SK-N-SH treated with all-trans-retinoic acid at 6 μM for 48 hours (cell line): Measurements from ENCODE around the gene ADPRS.

Experiments used
- ATAC-seq: fragments of 200-7000 bp; cut with Tn5 transposase; 3 replicates; pipeline ENCODE4 v1.9.1; 2020; ENCODE audit warnings: mild to moderate bottlenecking, moderate library complexity
- ARNTL ChIP-seq: fragments of 450-650 bp; formaldehyde crosslinking; IDR thresholded peaks from 2 replicates; pipeline ENCODE4 v1.5.0; 2020; ENCODE audit warnings: low read depth, mild to moderate bottlenecking, moderate library complexity, borderline replicate concordance
- BACH2 ChIP-seq: fragments of 250-450 bp; sonication (Bioruptor Pico); IDR thresholded peaks from 2 replicates; pipeline ENCODE4 v1.9.0; 2021; ENCODE audit warnings: mild to moderate bottlenecking, borderline replicate concordance
- CREB5 ChIP-seq: fragments of 250-450 bp; sonication (Bioruptor Pico); IDR thresholded peaks from 2 replicates; pipeline ENCODE4 v1.5.1; 2020; ENCODE audit warnings: low read depth, mild to moderate bottlenecking, moderate library complexity
- ESRRG ChIP-seq: fragments of 250-450 bp; sonication (Bioruptor Pico); IDR thresholded peaks from 2 replicates; pipeline ENCODE4 v1.6.1; 2021; ENCODE audit warnings: mild to moderate bottlenecking
- ISL1 ChIP-seq: fragments of 250-450 bp; sonication (Bioruptor Pico); IDR thresholded peaks from 2 replicates; pipeline ENCODE4 v2.1.2; 2022; ENCODE audit warnings: mild to moderate bottlenecking, moderate library complexity
- OSR1 ChIP-seq: fragments of 250-450 bp; sonication (Bioruptor Pico); IDR thresholded peaks from 2 replicates; pipeline ENCODE4 v1.8.0; 2022; ENCODE audit warnings: moderate library complexity, mild to moderate bottlenecking, inconsistent platforms
- PPARA ChIP-seq: fragments of 250-450 bp; sonication (Bioruptor Pico); IDR thresholded peaks from 2 replicates; pipeline ENCODE4 v1.5.0; 2020; ENCODE audit warnings: mild to moderate bottlenecking, borderline replicate concordance
- RARB ChIP-seq: fragments of 250-450 bp; sonication (Bioruptor Pico); IDR thresholded peaks from 2 replicates; pipeline ENCODE4 v1.8.0; 2021; ENCODE audit warnings: mild to moderate bottlenecking, moderate library complexity
- SNAI2 ChIP-seq: fragments of 250-450 bp; sonication (Bioruptor Pico); IDR thresholded peaks from 2 replicates; pipeline ENCODE4 v1.5.0; 2020; ENCODE audit warnings: mild to moderate bottlenecking, moderate library complexity
- TCF4 ChIP-seq: fragments of 250-450 bp; sonication (Bioruptor Pico); IDR thresholded peaks from 2 replicates; pipeline ENCODE4 v1.8.0; 2021; ENCODE audit warnings: mild to moderate bottlenecking, moderate library complexity, borderline replicate concordance
- TOX ChIP-seq: fragments of 250-450 bp; sonication (Bioruptor Pico); IDR thresholded peaks from 2 replicates; pipeline ENCODE4 v1.8.0; 2021; ENCODE audit warnings: mild to moderate bottlenecking, moderate library complexity, borderline replicate concordance
- ZC3H10 ChIP-seq: fragments of 250-450 bp; sonication (Bioruptor Pico); IDR thresholded peaks from 2 replicates; pipeline ENCODE4 v1.5.1; 2021; ENCODE audit warnings: mild to moderate bottlenecking, moderate library complexity
- ZFP3 ChIP-seq: fragments of 250-450 bp; sonication (Bioruptor Pico); IDR thresholded peaks from 2 replicates; pipeline ENCODE4 v1.5.0; 2020; ENCODE audit warnings: mild to moderate bottlenecking, moderate library complexity
- ZNF70 ChIP-seq: fragments of 450-650 bp; formaldehyde crosslinking; IDR thresholded peaks from 2 replicates; pipeline ENCODE4 v1.5.0; 2020; ENCODE audit warnings: mild to moderate bottlenecking, moderate library complexity
- ZNF8 ChIP-seq: fragments of 450-650 bp; formaldehyde crosslinking; IDR thresholded peaks from 2 replicates; pipeline ENCODE4 v1.5.0; 2020; ENCODE audit warnings: mild to moderate bottlenecking, moderate library complexity
- TF ChIP-seq, protein P1 (sequence below): fragments of 250-450 bp; sonication (Bioruptor Pico); IDR thresholded peaks from 2 replicates; pipeline ENCODE4 v1.8.0; 2021; ENCODE audit warnings: low read depth, mild to moderate bottlenecking, moderate library complexity, borderline replicate concordance
- TF ChIP-seq, protein P2 (sequence below): fragments of 250-450 bp; sonication (Bioruptor Pico); IDR thresholded peaks from 2 replicates; pipeline ENCODE4 v1.5.1; 2021; ENCODE audit warnings: mild to moderate bottlenecking, moderate library complexity
- TF ChIP-seq, protein P3 (sequence below): fragments of 250-450 bp; sonication (Bioruptor Pico); IDR thresholded peaks from 2 replicates; pipeline ENCODE4 v1.8.0; 2020; ENCODE audit warnings: mild to moderate bottlenecking, moderate library complexity, borderline replicate concordance
- TF ChIP-seq, protein P4 (sequence below): fragments of 250-450 bp; sonication (Bioruptor Pico); IDR thresholded peaks from 2 replicates; pipeline ENCODE4 v1.5.0; 2020; ENCODE audit warnings: mild to moderate bottlenecking, moderate library complexity

Gene ADPRS

GRCh38 chr1:36114371-36114770, 25.7 kb downstream of the ADPRS start:
- no peak for TF ChIP-seq CREB5 (CRISPR knock-in tag)
- no peak for TF ChIP-seq ZNF8 (CRISPR knock-in tag)
- TF ChIP-seq ISL1 (CRISPR knock-in tag) = no peak
- no peak for TF ChIP-seq ESRRG (CRISPR knock-in tag)
- no peak for TF ChIP-seq ARNTL (CRISPR knock-in tag)
- TF ChIP-seq, protein P1, sequence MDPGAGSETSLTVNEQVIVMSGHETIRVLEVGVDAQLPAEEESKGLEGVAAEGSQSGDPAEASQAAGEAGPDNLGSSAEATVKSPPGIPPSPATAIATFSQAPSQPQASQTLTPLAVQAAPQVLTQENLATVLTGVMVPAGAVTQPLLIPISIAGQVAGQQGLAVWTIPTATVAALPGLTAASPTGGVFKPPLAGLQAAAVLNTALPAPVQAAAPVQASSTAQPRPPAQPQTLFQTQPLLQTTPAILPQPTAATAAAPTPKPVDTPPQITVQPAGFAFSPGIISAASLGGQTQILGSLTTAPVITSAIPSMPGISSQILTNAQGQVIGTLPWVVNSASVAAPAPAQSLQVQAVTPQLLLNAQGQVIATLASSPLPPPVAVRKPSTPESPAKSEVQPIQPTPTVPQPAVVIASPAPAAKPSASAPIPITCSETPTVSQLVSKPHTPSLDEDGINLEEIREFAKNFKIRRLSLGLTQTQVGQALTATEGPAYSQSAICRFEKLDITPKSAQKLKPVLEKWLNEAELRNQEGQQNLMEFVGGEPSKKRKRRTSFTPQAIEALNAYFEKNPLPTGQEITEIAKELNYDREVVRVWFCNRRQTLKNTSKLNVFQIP (CRISPR knock-in tag) = no peak
- TF ChIP-seq, protein P2, sequence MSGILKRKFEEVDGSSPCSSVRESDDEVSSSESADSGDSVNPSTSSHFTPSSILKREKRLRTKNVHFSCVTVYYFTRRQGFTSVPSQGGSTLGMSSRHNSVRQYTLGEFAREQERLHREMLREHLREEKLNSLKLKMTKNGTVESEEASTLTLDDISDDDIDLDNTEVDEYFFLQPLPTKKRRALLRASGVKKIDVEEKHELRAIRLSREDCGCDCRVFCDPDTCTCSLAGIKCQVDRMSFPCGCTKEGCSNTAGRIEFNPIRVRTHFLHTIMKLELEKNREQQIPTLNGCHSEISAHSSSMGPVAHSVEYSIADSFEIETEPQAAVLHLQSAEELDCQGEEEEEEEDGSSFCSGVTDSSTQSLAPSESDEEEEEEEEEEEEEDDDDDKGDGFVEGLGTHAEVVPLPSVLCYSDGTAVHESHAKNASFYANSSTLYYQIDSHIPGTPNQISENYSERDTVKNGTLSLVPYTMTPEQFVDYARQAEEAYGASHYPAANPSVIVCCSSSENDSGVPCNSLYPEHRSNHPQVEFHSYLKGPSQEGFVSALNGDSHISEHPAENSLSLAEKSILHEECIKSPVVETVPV = no peak
- no peak for TF ChIP-seq ZC3H10
- TF ChIP-seq SNAI2 (CRISPR knock-in tag) = no peak
- no peak for TF ChIP-seq OSR1 (CRISPR knock-in tag)
- no peak for TF ChIP-seq ZFP3
- TF ChIP-seq, all 23 proteins: peak for 0
- no peak for ATAC-seq

- TF ChIP-seq BACH2 (CRISPR knock-in tag) (no peak), TOX (no peak), ZNF70 (CRISPR knock-in tag) (peak; percentile 98), ZNF8 (CRISPR knock-in tag) (no peak), ARNTL (CRISPR knock-in tag) (no peak), RARB (CRISPR knock-in tag) (no peak)
- TF ChIP-seq, protein P3, sequence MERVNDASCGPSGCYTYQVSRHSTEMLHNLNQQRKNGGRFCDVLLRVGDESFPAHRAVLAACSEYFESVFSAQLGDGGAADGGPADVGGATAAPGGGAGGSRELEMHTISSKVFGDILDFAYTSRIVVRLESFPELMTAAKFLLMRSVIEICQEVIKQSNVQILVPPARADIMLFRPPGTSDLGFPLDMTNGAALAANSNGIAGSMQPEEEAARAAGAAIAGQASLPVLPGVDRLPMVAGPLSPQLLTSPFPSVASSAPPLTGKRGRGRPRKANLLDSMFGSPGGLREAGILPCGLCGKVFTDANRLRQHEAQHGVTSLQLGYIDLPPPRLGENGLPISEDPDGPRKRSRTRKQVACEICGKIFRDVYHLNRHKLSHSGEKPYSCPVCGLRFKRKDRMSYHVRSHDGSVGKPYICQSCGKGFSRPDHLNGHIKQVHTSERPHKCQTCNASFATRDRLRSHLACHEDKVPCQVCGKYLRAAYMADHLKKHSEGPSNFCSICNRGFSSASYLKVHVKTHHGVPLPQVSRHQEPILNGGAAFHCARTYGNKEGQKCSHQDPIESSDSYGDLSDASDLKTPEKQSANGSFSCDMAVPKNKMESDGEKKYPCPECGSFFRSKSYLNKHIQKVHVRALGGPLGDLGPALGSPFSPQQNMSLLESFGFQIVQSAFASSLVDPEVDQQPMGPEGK = peak; percentile 79; the same call in 1 of the 2 replicates
- TF ChIP-seq, protein P4, sequence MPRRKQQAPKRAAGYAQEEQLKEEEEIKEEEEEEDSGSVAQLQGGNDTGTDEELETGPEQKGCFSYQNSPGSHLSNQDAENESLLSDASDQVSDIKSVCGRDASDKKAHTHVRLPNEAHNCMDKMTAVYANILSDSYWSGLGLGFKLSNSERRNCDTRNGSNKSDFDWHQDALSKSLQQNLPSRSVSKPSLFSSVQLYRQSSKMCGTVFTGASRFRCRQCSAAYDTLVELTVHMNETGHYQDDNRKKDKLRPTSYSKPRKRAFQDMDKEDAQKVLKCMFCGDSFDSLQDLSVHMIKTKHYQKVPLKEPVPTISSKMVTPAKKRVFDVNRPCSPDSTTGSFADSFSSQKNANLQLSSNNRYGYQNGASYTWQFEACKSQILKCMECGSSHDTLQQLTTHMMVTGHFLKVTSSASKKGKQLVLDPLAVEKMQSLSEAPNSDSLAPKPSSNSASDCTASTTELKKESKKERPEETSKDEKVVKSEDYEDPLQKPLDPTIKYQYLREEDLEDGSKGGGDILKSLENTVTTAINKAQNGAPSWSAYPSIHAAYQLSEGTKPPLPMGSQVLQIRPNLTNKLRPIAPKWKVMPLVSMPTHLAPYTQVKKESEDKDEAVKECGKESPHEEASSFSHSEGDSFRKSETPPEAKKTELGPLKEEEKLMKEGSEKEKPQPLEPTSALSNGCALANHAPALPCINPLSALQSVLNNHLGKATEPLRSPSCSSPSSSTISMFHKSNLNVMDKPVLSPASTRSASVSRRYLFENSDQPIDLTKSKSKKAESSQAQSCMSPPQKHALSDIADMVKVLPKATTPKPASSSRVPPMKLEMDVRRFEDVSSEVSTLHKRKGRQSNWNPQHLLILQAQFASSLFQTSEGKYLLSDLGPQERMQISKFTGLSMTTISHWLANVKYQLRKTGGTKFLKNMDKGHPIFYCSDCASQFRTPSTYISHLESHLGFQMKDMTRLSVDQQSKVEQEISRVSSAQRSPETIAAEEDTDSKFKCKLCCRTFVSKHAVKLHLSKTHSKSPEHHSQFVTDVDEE (CRISPR knock-in tag) = no peak
- ATAC-seq = peak; percentile 89
These were observed 26.5 kb downstream of the ADPRS start for GRCh38 chr1:36115200-36115669.

DNA sequence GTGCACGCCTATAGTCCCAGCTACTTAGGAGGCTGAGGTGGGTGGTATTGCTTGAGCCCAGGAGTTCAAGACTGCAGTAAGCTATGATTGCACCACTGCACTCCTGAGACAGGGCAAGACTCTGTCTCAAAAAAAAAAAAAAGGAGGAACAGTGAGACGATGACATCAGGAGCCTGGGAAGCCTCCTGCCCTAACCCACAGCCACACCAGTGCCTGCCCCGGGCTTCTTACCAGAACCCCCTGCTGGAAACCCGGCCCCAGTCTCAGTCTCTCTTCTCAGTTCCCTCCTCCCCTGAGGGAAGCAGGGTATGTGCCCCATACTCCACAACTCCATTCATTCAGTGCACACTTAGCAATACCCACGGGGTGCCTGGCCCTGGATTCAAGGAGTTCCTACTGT, 27.2 kb downstream of the ADPRS start:
- ATAC-seq = peak; percentile 20; the same call in 2 of the 3 replicates
- no peak for TF ChIP-seq TCF4 (CRISPR knock-in tag)
- no peak for TF ChIP-seq RARB (CRISPR knock-in tag)
- TF ChIP-seq BACH2 (CRISPR knock-in tag) = no peak
- TF ChIP-seq, protein P1 (CRISPR knock-in tag) = no peak
- no peak for TF ChIP-seq TOX
- TF ChIP-seq PPARA (CRISPR knock-in tag) = no peak
- no peak for TF ChIP-seq ZC3H10
- TF ChIP-seq, protein P4 (CRISPR knock-in tag) = no peak
- TF ChIP-seq, all 23 proteins: peak for 0
